KMS-11 (cell line): ENCODE measurements around the gene QDPR.

Experiments
- H2AFZ ChIP-seq: fragments of 200-600 bp; sonication (generic); 2 replicates; pipeline ENCODE4 v1.6.1; 2016; ENCODE audit warnings: antibody characterized with exemption, mixed run types, low read depth
- H3K27ac ChIP-seq: fragments of 200-600 bp; sonication (generic); 2 replicates; pipeline ENCODE4 v1.6.1; 2016; ENCODE audit warnings: mild to moderate bottlenecking, mixed run types
- H3K27me3 ChIP-seq: fragments of 200-600 bp; sonication (generic); 2 replicates; pipeline ENCODE4 v1.6.1; 2017; ENCODE audit warnings: mild to moderate bottlenecking, low read depth, mixed run types, moderate library complexity; ENCODE audit not compliant: insufficient read depth
- H3K36me3 ChIP-seq: fragments of 200-600 bp; sonication (generic); 2 replicates; pipeline ENCODE4 v1.6.1; 2017; ENCODE audit warnings: mild to moderate bottlenecking, mixed run types; ENCODE audit not compliant: insufficient read depth
- H3K4me1 ChIP-seq: fragments of 200-600 bp; sonication (generic); 2 replicates; pipeline ENCODE4 v1.6.1; 2016; ENCODE audit warnings: mild to moderate bottlenecking, low read depth, mixed run types; ENCODE audit not compliant: poor library complexity, severe bottlenecking
- H3K4me2 ChIP-seq: fragments of 200-600 bp; sonication (generic); 2 replicates; pipeline ENCODE4 v1.7.0; 2016; ENCODE audit warnings: mild to moderate bottlenecking, mixed run types
- H3K4me3 ChIP-seq: fragments of 200-600 bp; sonication (generic); IDR thresholded peaks from 2 replicates; pipeline ENCODE4 v1.6.1; 2017; ENCODE audit warnings: low read depth, low read length, mixed read lengths; ENCODE audit not compliant: insufficient read depth
- H3K79me2 ChIP-seq: fragments of 200-600 bp; sonication (generic); 2 replicates; pipeline ENCODE4 v1.6.1; 2016; ENCODE audit warnings: low read depth, mixed run types; ENCODE audit not compliant: insufficient read depth
- H3K9ac ChIP-seq: fragments of 200-600 bp; sonication (generic); 2 replicates; pipeline ENCODE4 v1.6.1; 2016; ENCODE audit warnings: mild to moderate bottlenecking, mixed run types
- H4K20me1 ChIP-seq: fragments of 200-600 bp; sonication (generic); 2 replicates; pipeline ENCODE4 v1.6.1; 2016; ENCODE audit warnings: mild to moderate bottlenecking, mixed run types; ENCODE audit not compliant: insufficient read depth
- CTCF ChIP-seq: fragments of 200-600 bp; sonication (generic); conservative IDR thresholded peaks from 2 replicates; pipeline ENCODE4 v1.6.1; 2017; ENCODE audit warnings: low read depth, mild to moderate bottlenecking, antibody characterized with exemption, low read length, moderate library complexity, mixed read lengths

The QDPR gene

GRCh38 chr4:17511509-17511949 lies 361 bp downstream of the QDPR start:
- H3K27ac ChIP-seq = peak overlapping the region; percentile 56
- H3K9ac ChIP-seq = peak overlapping the region; percentile 79
- H3K79me2 ChIP-seq = peaks cover 9% of the 10 kb centered on the region; the same call in 1 of the 2 replicates
- H3K27me3 ChIP-seq = no peaks in the 10 kb centered on the region
- peak overlapping the region; percentile 67 for H3K4me2 ChIP-seq
- peak overlapping the region; percentile 53 for H2AFZ ChIP-seq
- H3K4me3 ChIP-seq = no peak overlapping the region
- H3K4me1 ChIP-seq = peaks cover 16% of the 10 kb centered on the region
- no peak for TF ChIP-seq CTCF
- H3K36me3 ChIP-seq = no peaks in the 10 kb centered on the region
- H4K20me1 ChIP-seq = no peaks in the 10 kb centered on the region

GRCh38 chr4:17511051-17511450 lies 839 bp downstream of the QDPR start:
- Histone ChIP-seq H3K4me2 (peak overlapping the region; percentile 67), H3K4me3 (no peak overlapping the region), H3K36me3 (no peaks in the 10 kb centered on the region), H3K27ac (peak overlapping the region; percentile 56; the same call in 1 of the 2 replicates), H3K79me2 (peaks cover 9% of the 10 kb centered on the region; the same call in 1 of the 2 replicates), H2AFZ (peak overlapping the region; percentile 53; the same call in 1 of the 2 replicates), H3K27me3 (no peaks in the 10 kb centered on the region), H3K4me1 (peaks cover 16% of the 10 kb centered on the region), H3K9ac (peak overlapping the region; percentile 79; the same call in 1 of the 2 replicates), H4K20me1 (no peaks in the 10 kb centered on the region)
- TF ChIP-seq CTCF = no peak

GRCh38 chr4:17510582-17510981 lies 1.3 kb downstream of the QDPR start:
- Histone ChIP-seq H2AFZ (no peak overlapping the region), H3K4me1 (peaks cover 16% of the 10 kb centered on the region), H3K9ac (no peak overlapping the region; the same call in 1 of the 2 replicates), H3K4me2 (peak overlapping the region; percentile 67), H3K79me2 (peaks cover 9% of the 10 kb centered on the region; the same call in 1 of the 2 replicates), H3K27ac (no peak overlapping the region), H3K27me3 (no peaks in the 10 kb centered on the region), H4K20me1 (no peaks in the 10 kb centered on the region), H3K4me3 (no peak overlapping the region), H3K36me3 (no peaks in the 10 kb centered on the region)
- TF ChIP-seq CTCF = no peak

- H3K4me2 ChIP-seq = no peak overlapping the region
- H2AFZ ChIP-seq = no peak overlapping the region
- no peaks in the 10 kb centered on the region for H3K36me3 ChIP-seq
- H3K27me3 ChIP-seq = no peaks in the 10 kb centered on the region
- TF ChIP-seq CTCF = no peak
- H3K9ac ChIP-seq = no peak overlapping the region
- H3K4me1 ChIP-seq = no peaks in the 10 kb centered on the region
- H3K4me3 ChIP-seq = no peak overlapping the region
- H4K20me1 ChIP-seq = no peaks in the 10 kb centered on the region
- no peaks in the 10 kb centered on the region for H3K79me2 ChIP-seq
- H3K27ac ChIP-seq = no peak overlapping the region
These were observed 7.8 kb downstream of the QDPR start for GRCh38 chr4:17504081-17504480.
